ENCODE data around the gene CCDC167.

CCDC167 gene

GRCh38 chr6:37528541-37528940 is 28.8 kb upstream of the CCDC167 start:
- DNase-seq = no peak

- DNase-seq = no peak
Measured at GRCh38 chr6:37525460-37526357, 26.0 kb upstream of the CCDC167 start.

GRCh38 chr6:37524970-37525318 is 25.3 kb upstream of the CCDC167 start:
- DNase-seq = no peak

- DNase-seq = no peak
Measured at GRCh38 chr6:37524025-37524969, 24.6 kb upstream of the CCDC167 start.

GRCh38 chr6:37523412-37523811 is 23.7 kb upstream of the CCDC167 start:
- DNase-seq = no peak

- DNase-seq = no peak
Measured at GRCh38 chr6:37522836-37523235, 23.1 kb upstream of the CCDC167 start.

GRCh38 chr6:37521674-37522073 is 22.0 kb upstream of the CCDC167 start:
- DNase-seq = no peak

GRCh38 chr6:37520926-37521325 is 21.2 kb upstream of the CCDC167 start:
- no peak for DNase-seq

- no peak for DNase-seq
Measured at GRCh38 chr6:37519461-37519860, 19.8 kb upstream of the CCDC167 start.

GRCh38 chr6:37518116-37518515 is 18.4 kb upstream of the CCDC167 start:
- no peak for DNase-seq

- DNase-seq = no peak
Measured at GRCh38 chr6:37517411-37517812, 17.7 kb upstream of the CCDC167 start.

GRCh38 chr6:37516920-37517405 is 17.3 kb upstream of the CCDC167 start:
- no peak for DNase-seq

- peak; percentile 65 for DNase-seq
Measured at GRCh38 chr6:37516076-37516919, 16.6 kb upstream of the CCDC167 start.

- DNase-seq = no peak
Measured at GRCh38 chr6:37515712-37516075, 16.0 kb upstream of the CCDC167 start.

- no peak for DNase-seq
Measured at GRCh38 chr6:37514837-37515236, 15.1 kb upstream of the CCDC167 start.

- DNase-seq = no peak
Measured at GRCh38 chr6:37514321-37514771, 14.7 kb upstream of the CCDC167 start.

GRCh38 chr6:37513576-37513975 is 13.9 kb upstream of the CCDC167 start:
- DNase-seq = no peak

GRCh38 chr6:37513155-37513554 is 13.5 kb upstream of the CCDC167 start:
- DNase-seq = no peak

GRCh38 chr6:37512400-37513011 is 12.8 kb upstream of the CCDC167 start:
- DNase-seq = no peak

- no peak for DNase-seq
Measured at GRCh38 chr6:37511910-37512399, 12.3 kb upstream of the CCDC167 start.

GRCh38 chr6:37511201-37511600 is 11.5 kb upstream of the CCDC167 start:
- DNase-seq = no peak

All from NCI-H510A treated with DMSO at 0.1 percent for 48 hours (cell line).